ENCODE measurements around the gene SNX27. TPM values are rescaled to one million over a fixed set of nuclear protein-coding genes. Genes with fewer than 3 reads are reported as not detected.

SNX27 gene
- total RNA-seq: 29.3 and 32.6 TPM in 2 replicates

DNA sequence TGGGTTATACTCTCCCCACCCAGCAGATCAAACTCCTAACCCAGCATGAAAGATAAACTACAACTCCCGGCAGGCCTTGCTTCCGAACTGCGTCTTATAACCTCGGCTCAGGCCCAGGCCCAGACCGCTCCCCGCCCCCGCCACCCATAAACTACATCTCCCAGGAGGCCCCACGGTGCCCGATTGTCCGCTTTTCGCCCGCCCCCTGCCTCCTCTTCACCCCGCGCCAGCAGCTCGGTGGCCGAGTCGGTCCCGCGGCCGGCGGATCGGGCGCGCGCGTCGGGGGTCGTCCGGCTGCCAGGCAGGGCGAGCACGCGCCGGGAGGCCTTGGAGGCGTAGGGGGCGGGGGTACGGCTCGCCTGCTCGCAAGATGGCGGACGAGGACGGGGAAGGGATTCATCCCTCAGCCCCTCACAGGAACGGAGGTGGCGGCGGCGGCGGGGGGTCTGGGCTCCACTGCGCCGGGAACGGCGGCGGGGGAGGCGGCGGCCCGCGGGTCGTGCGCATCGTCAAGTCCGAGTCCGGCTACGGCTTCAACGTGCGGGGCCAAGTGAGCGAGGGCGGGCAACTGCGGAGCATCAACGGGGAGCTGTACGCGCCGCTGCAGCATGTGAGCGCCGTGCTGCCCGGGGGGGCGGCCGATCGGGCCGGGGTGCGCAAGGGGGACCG, at the start of gene SNX27:
Gene SNX27, plus strand, starts transcription at position 219 of the 669 bp plus-strand sequence. Its CDS starts 152 bp downstream, at position 371.
- peaks cover 33% of the 10 kb centered on the region for H3K4me1 Mint-ChIP-seq (ENCODE audit: low read depth)
- peaks cover 15% of the 10 kb centered on the region for H3K36me3 Mint-ChIP-seq (ENCODE audit: low read depth)
- H3K9me3 Mint-ChIP-seq: no peaks in the 10 kb centered on the region
- intact Hi-C loops (cut with micrococcal nuclease): no loop called here
- peak within 1 kb of the TSS; percentile 100 for H3K4me3 Mint-ChIP-seq (ENCODE audit: low read depth)
- H3K27me3 Mint-ChIP-seq (ENCODE audit: low read depth): peaks cover 7% of the 10 kb centered on the region
- H3K27ac Mint-ChIP-seq: peak within 1 kb of the TSS; percentile 97
- peak; percentile 81 for DNase-seq (ENCODE audit: low spot score)

DNA sequence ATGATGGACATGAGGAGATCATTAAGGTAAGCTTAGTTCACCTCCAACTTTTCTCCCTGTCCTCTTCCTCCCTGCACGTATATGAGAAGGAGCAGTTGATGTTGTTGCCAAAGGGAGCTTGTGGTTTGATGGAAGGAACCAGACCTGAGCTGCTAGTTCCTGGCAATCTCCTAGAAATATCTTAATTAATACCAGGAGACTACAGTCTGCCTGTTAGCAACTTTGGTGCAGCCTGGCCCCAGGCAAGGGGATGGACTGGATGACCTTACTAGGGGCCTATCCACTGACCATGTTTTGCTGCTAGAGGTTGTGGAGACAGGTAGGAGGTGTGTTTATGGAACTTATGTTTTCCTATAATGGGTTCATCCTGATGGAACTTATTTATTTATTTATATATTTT, 49.2 kb upstream of the SNX27 start:
- intact Hi-C loops (cut with micrococcal nuclease): no loop called here
- Mint-ChIP-seq H3K4me3 (ENCODE audit: low read depth) (no peak overlapping the region), H3K27me3 (ENCODE audit: low read depth) (peaks cover 2% of the 10 kb centered on the region), H3K9me3 (no peaks in the 10 kb centered on the region), H3K27ac (no peak overlapping the region), H3K4me1 (ENCODE audit: low read depth) (no peaks in the 10 kb centered on the region), H3K36me3 (ENCODE audit: low read depth) (no peaks in the 10 kb centered on the region)
- no peak for DNase-seq (ENCODE audit: low spot score)

DNA sequence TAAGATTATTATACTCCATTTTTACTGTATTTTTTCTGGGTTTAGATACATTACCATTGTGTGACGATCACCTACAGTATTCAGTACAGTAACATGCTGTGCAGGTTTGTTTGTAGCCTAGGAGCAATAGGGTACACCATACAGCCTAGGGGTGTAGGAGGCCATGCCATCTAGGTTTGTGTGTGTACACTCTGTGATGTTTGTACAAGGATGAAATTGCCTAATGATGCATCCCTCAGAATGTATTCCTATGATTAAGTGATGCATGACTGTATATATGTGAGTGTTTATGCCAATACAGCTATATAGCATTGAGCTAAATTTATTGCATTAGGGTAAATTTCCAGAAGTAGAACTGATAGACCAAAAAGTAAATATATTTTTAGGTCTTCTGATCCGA, 48.5 kb upstream of the SNX27 start:
- H3K9me3 Mint-ChIP-seq: no peaks in the 10 kb centered on the region
- no peak overlapping the region for H3K27ac Mint-ChIP-seq
- no peaks in the 10 kb centered on the region for H3K36me3 Mint-ChIP-seq (ENCODE audit: low read depth)
- peaks cover 4% of the 10 kb centered on the region for H3K4me1 Mint-ChIP-seq (ENCODE audit: low read depth)
- DNase-seq (ENCODE audit: low spot score): no peak
- H3K4me3 Mint-ChIP-seq (ENCODE audit: low read depth): no peak overlapping the region
- intact Hi-C loops (cut with micrococcal nuclease): no loop called here
- peaks cover 2% of the 10 kb centered on the region for H3K27me3 Mint-ChIP-seq (ENCODE audit: low read depth)

DNA sequence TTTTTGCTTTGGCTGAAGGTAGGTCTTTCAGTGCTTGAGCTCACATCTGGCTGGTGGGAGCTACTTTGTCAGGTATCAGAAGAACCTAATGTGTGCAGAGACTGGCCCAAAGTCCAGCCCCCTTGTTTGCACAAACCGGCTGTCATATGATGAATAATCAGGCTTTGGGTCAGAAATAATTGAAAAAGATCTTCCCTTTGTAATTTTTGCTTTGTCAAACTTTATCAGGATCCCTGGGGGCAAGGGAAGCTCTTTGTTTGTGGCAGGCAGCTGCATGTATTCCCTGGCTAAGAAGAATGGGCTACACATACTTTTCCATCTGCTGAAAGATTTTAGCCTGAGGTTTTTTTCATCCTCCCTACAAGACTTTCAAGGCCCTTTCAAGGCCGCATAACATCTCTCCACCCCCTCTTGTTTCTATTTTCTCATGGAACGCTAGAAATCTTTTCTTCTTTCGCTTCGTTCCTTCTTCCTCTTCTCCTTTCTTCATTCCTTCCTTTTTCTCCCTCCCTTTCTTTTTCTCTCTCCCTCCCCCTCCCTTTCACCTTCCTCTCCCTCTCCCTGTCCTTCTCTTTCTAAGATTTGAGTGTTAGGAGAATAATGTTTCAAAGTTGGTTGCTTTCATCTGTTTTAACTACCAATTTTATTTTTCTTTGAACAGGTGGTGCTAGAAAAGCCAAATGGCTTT, 46.2 kb upstream of the SNX27 start:
- DNase-seq (ENCODE audit: low spot score): no peak
- intact Hi-C loops (cut with micrococcal nuclease): no loop called here

DNA sequence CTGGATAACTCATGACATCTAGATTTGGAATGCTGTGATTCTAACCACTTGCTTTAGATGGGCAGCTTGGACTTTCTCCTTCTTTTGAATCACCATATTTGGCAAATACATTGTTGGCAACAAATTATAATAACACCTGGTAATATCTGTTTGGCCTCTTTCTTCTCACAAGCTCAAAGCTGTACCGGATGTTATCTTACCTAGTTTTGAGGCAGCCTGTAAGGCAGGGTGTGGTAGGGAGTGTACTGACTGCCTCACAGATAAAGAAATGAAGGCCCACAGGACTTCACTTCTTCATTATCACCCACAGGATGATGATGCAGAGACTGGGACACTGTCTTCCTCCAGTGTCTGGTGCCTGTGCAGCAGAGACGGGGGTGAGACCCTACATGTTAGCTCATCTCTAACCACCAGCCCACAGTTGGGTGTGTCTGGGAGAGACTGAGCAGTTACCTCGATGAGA, 43.2 kb upstream of the SNX27 start:
- Mint-ChIP-seq H3K27me3 (ENCODE audit: low read depth) (no peaks in the 10 kb centered on the region), H3K4me3 (ENCODE audit: low read depth) (no peak overlapping the region), H3K4me1 (ENCODE audit: low read depth) (peaks cover 5% of the 10 kb centered on the region), H3K27ac (no peak overlapping the region), H3K36me3 (ENCODE audit: low read depth) (no peaks in the 10 kb centered on the region), H3K9me3 (no peaks in the 10 kb centered on the region)
- no peak for DNase-seq (ENCODE audit: low spot score)
- intact Hi-C loops (cut with micrococcal nuclease): no loop called here

More for the DNA sequence above, 46.2 kb upstream of the SNX27 start:
- Mint-ChIP-seq H3K4me1 (ENCODE audit: low read depth) (peaks cover 5% of the 10 kb centered on the region), H3K36me3 (ENCODE audit: low read depth) (no peaks in the 10 kb centered on the region), H3K9me3 (no peaks in the 10 kb centered on the region), H3K27ac (no peak overlapping the region), H3K27me3 (ENCODE audit: low read depth) (no peaks in the 10 kb centered on the region), H3K4me3 (ENCODE audit: low read depth) (no peak overlapping the region)

DNA sequence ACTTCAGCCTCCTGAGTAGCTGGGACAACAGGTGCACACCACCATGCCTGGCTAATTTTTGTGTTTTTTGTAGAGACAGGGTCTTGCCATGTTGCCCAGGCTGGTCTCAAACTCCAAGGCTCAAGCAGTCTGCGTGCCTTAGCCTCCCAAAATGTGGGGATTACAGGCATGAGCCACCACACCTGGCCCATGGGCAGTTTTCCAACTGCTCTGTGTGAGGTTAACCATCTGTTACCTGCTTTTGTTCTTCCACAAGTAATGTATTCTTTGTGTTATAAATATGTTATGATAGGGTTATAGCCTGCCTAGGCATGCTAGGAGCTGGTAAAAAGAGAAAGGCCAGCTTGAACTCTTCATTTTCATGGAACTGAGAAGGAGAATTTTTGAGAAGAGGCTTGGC, 41.0 kb upstream of the SNX27 start:
- H3K9me3 Mint-ChIP-seq: no peaks in the 10 kb centered on the region

DNA sequence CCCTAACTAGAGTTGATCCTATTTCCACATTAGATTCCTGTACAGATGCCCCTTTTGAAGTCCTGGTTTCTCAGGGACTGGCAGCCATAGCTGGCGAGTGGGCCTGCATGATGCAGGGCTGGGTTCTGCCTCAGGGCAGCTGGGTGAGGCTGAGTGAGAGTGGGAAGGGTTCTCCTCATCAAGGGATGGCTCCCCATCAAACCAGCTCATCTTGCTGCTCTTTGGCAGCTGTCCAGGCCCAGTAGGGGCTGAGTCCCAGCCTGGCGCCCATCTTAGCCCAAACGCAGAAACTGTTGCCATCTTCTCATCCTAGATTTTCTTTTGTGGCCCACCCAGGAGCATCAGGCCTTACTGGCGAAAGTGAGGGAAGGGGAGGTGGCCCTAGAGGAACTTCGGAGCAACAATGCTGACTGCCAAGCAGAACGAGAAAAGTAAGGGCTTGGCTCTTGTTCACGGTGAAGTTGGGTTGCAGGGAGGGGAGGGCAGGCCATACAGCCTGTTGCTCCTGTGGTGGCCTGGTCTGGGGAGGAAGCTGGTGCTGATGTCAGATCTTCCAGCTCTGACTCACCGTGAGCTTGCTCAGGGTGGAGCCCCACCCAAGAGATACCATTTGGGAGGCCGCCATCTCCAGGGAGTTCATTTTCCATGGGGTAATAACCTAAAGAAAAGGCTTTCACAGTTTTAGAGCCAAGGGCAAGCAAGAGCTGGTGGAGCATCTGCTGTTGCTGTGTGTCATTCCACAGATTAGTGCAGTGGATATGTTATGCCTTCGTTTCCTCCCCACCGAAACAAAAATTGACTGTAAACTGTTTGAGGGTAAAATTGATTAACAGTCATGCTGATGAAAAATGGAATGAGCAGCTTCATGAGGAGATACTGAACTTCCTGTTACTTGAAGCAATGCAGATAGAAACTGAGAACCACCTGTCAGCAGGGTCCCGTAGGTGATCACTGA, 37.0 kb upstream of the SNX27 start:
- H3K4me3 Mint-ChIP-seq (ENCODE audit: low read depth): no peak overlapping the region
- H3K27me3 Mint-ChIP-seq (ENCODE audit: low read depth): no peaks in the 10 kb centered on the region
- no peaks in the 10 kb centered on the region for H3K9me3 Mint-ChIP-seq
- H3K27ac Mint-ChIP-seq: no peak overlapping the region
- intact Hi-C loops (cut with micrococcal nuclease): no loop called here
- no peak for DNase-seq (ENCODE audit: low spot score)
- H3K36me3 Mint-ChIP-seq (ENCODE audit: low read depth): no peaks in the 10 kb centered on the region
- peaks cover 23% of the 10 kb centered on the region for H3K4me1 Mint-ChIP-seq (ENCODE audit: low read depth)

More for the DNA sequence above, 41.0 kb upstream of the SNX27 start:
- Mint-ChIP-seq H3K36me3 (ENCODE audit: low read depth) (no peaks in the 10 kb centered on the region), H3K27ac (no peak overlapping the region), H3K4me3 (ENCODE audit: low read depth) (no peak overlapping the region), H3K4me1 (ENCODE audit: low read depth) (peaks cover 16% of the 10 kb centered on the region), H3K27me3 (ENCODE audit: low read depth) (no peaks in the 10 kb centered on the region)
- no peak for DNase-seq (ENCODE audit: low spot score)
- intact Hi-C loops (cut with micrococcal nuclease): no loop called here

DNA sequence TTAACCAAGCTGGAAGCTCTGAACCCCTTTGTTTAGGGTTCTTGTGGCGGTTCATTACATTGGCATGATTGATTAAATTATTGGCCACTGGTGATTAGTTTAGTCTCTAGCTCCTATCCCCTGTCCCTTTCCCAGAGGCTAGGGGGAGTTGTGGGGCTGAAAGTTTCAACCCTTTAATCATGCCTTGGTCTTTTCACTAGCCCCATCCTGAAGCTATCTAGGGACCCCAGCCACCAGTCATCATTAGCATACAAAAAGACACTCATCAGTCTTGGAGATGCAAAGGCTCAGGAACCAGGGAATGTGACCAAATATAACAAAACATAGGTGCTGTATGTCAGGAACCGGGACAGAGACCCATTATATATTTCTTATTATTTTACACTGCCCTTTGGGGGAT, 34.7 kb upstream of the SNX27 start:
- DNase-seq (ENCODE audit: low spot score): no peak
- no peak overlapping the region for H3K4me3 Mint-ChIP-seq (ENCODE audit: low read depth)
- H3K27me3 Mint-ChIP-seq (ENCODE audit: low read depth): no peaks in the 10 kb centered on the region
- H3K36me3 Mint-ChIP-seq (ENCODE audit: low read depth): no peaks in the 10 kb centered on the region
- intact Hi-C loops (cut with micrococcal nuclease): no loop called here
- no peak overlapping the region for H3K27ac Mint-ChIP-seq
- H3K9me3 Mint-ChIP-seq: no peaks in the 10 kb centered on the region
- peaks cover 23% of the 10 kb centered on the region for H3K4me1 Mint-ChIP-seq (ENCODE audit: low read depth)

DNA sequence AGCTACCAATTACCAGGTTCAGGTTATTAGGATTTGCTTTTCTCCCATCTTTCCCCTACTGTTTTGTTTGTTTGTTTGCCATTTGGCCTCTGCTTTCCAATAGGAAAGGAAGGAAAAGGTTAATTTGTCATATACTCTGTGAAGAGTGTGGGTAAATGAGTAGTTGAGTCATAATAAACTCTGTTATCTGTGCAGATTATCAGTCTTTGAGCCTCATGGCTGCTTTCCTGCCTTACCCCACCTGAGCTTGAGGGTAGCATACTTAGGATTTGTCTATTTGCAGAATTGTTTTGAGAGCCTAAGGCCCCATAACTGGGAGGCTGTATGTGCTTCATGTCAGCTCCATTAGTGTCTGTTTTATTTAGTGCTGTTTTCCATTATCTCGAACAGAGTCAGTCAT, 32.9 kb upstream of the SNX27 start:
- intact Hi-C loops (cut with micrococcal nuclease): no loop called here
- Mint-ChIP-seq H3K27me3 (ENCODE audit: low read depth) (no peaks in the 10 kb centered on the region), H3K9me3 (no peaks in the 10 kb centered on the region), H3K4me3 (ENCODE audit: low read depth) (no peak overlapping the region), H3K36me3 (ENCODE audit: low read depth) (no peaks in the 10 kb centered on the region), H3K4me1 (ENCODE audit: low read depth) (peaks cover 23% of the 10 kb centered on the region), H3K27ac (no peak overlapping the region)
- DNase-seq (ENCODE audit: low spot score): no peak

DNA sequence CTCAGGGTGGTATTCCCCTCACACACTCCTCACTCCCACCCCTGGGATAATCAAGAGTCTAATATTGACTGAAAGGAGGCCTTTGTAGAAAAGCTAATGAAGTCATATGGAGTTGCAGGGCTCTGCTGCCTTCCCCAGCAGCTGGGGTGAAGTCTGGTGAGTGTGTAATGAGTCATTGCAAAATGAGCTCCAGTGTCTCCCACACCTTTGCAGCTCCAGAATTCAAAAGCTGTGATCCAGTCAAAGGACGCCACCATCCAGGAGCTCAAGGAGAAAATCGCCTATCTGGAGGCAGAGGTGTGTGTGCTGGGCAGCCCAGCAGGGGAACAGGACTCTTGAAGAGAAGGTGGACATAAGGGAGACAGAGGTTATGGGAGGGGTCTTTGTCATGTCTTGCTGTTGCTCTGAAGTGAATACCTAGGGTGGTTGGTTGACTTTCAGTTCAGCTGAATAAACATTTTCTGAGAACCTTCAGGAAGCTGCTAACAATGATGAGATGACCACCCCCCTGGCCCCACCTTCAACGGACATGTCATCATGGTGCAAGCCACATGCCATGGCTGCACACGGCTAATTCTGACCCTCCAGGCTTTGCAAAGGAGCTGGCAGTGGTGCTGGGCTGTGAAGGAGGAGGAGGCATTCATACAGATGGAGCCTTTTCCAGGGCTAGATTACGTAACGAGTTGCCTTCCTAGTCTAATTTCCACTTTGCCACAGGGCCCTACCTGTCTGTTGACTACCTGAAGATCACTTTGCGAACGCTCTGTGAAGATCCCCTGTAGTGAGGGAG, 32.2 kb upstream of the SNX27 start:
- no peaks in the 10 kb centered on the region for H3K27me3 Mint-ChIP-seq (ENCODE audit: low read depth)
- no peak overlapping the region for H3K27ac Mint-ChIP-seq
- DNase-seq (ENCODE audit: low spot score): no peak
- intact Hi-C loops (cut with micrococcal nuclease): no loop called here
- no peaks in the 10 kb centered on the region for H3K36me3 Mint-ChIP-seq (ENCODE audit: low read depth)
- no peak overlapping the region for H3K4me3 Mint-ChIP-seq (ENCODE audit: low read depth)
- peaks cover 20% of the 10 kb centered on the region for H3K4me1 Mint-ChIP-seq (ENCODE audit: low read depth)
- no peaks in the 10 kb centered on the region for H3K9me3 Mint-ChIP-seq

DNA sequence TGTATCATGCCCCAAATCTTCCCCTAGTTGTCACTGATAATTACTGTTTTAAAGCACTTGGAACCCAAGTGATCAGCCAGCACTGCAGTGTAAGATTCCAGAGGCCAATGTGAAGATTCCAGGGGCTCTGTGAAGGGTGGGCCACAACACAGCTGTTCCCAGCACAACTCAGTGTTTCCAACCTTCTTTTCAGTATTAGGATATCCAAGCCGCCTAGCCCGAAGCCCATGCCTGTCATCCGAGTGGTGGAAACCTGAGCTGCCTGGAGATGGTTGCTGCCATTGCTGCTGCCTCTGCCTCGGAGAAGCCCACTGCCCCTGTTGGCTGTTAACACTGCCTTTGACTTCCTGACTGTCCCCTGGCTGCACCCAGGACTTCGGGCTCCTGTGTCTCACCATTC, 30.4 kb upstream of the SNX27 start:
- H3K36me3 Mint-ChIP-seq (ENCODE audit: low read depth): no peaks in the 10 kb centered on the region
- H3K9me3 Mint-ChIP-seq: no peaks in the 10 kb centered on the region
- H3K27me3 Mint-ChIP-seq (ENCODE audit: low read depth): no peaks in the 10 kb centered on the region
- no peak overlapping the region for H3K27ac Mint-ChIP-seq
- no peak for DNase-seq (ENCODE audit: low spot score)
- H3K4me1 Mint-ChIP-seq (ENCODE audit: low read depth): peaks cover 13% of the 10 kb centered on the region
- intact Hi-C loops (cut with micrococcal nuclease): no loop called here
- H3K4me3 Mint-ChIP-seq (ENCODE audit: low read depth): no peak overlapping the region

DNA sequence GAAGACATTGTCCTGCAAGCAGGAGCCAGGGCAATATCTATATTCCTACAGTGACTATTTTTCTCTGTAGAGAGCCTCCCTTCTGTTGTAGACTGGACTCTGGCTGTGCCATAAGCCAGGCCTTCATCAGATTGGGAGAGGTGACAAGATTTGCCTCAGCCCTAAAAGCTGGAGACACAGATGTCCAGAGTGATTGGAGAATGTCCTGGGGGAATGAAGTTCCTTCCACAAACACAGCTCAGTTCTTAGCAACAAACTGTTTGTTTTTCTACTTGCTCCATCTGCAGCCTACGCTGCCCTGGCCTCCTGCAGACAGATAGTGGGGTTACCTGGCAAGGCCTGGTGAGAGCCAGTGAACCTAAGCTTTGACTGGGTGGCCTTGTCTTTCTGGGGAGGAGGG, 29.9 kb upstream of the SNX27 start:
- Mint-ChIP-seq H3K36me3 (ENCODE audit: low read depth) (no peaks in the 10 kb centered on the region), H3K4me3 (ENCODE audit: low read depth) (no peak overlapping the region), H3K4me1 (ENCODE audit: low read depth) (peaks cover 13% of the 10 kb centered on the region), H3K27ac (no peak overlapping the region), H3K9me3 (no peaks in the 10 kb centered on the region), H3K27me3 (ENCODE audit: low read depth) (no peaks in the 10 kb centered on the region)
- no peak for DNase-seq (ENCODE audit: low spot score)
- intact Hi-C loops (cut with micrococcal nuclease): no loop called here

All from activated T-helper 2 cell treated with anti-CD3 and anti-CD28 coated beads, Interferon-gamma antibody, Interleukin-2, Interleukin-4, amounts not matched to agents 10 μg/mL and 5 μg/mL and 100 μg/mL, durations not matched to agents 14 hours and 24 hours and 36 hours (primary cell).